ENCODE measurements around the gene TBC1D22A. TPM values are rescaled to one million over a fixed set of nuclear protein-coding genes. Genes with fewer than 3 reads are reported as not detected.
A peak's percentile ranks its signal among the peaks of the same experiment; 100 is the strongest.

Gene TBC1D22A
- total RNA-seq, 1 donor from 2014 or later: 20.1 TPM

GRCh38 chr22:47051441-47052071, 289.1 kb downstream of the TBC1D22A start:
- intact Hi-C loops (cut with DNase I): no loop called here
- DNase-seq (ENCODE audit: low spot score): no peak

- no peak for DNase-seq (ENCODE audit: low spot score)
- intact Hi-C loops (cut with DNase I): no loop called here
Measured at GRCh38 chr22:47052236-47053012, 290.0 kb downstream of the TBC1D22A start.

- intact Hi-C loops (cut with DNase I): no loop called here
- no peak for DNase-seq (ENCODE audit: low spot score)
Measured at GRCh38 chr22:47053013-47053725, 290.7 kb downstream of the TBC1D22A start.

GRCh38 chr22:47053726-47054141, 291.3 kb downstream of the TBC1D22A start:
- intact Hi-C loops (cut with DNase I): no loop called here
- DNase-seq (ENCODE audit: low spot score): no peak

- intact Hi-C loops (cut with DNase I): no loop called here
- no peak for DNase-seq (ENCODE audit: low spot score)
Measured at GRCh38 chr22:47054231-47055072, 292.0 kb downstream of the TBC1D22A start.

- no peak for DNase-seq (ENCODE audit: low spot score)
- intact Hi-C loops (cut with DNase I): no loop called here
Measured at GRCh38 chr22:47055073-47055355, 292.6 kb downstream of the TBC1D22A start.

- intact Hi-C loops (cut with DNase I): no loop called here
Measured at GRCh38 chr22:47055461-47055860, 293.0 kb downstream of the TBC1D22A start.

GRCh38 chr22:47055921-47056320, 293.5 kb downstream of the TBC1D22A start:
- intact Hi-C loops (cut with DNase I): no loop called here
- DNase-seq (ENCODE audit: low spot score): no peak

More at GRCh38 chr22:47055461-47055860, 293.0 kb downstream of the TBC1D22A start:
- DNase-seq (ENCODE audit: low spot score): no peak

GRCh38 chr22:47056361-47056760, 293.9 kb downstream of the TBC1D22A start:
- intact Hi-C loops (cut with DNase I): no loop called here
- DNase-seq (ENCODE audit: low spot score): no peak

- intact Hi-C loops (cut with DNase I): no loop called here
- no peak for DNase-seq (ENCODE audit: low spot score)
Measured at GRCh38 chr22:47056776-47057470, 294.5 kb downstream of the TBC1D22A start.

- intact Hi-C loops (cut with DNase I): no loop called here
- DNase-seq (ENCODE audit: low spot score): no peak
Measured at GRCh38 chr22:47057916-47058585, 295.6 kb downstream of the TBC1D22A start.

GRCh38 chr22:47059076-47059475, 296.6 kb downstream of the TBC1D22A start:
- intact Hi-C loops (cut with DNase I): no loop called here
- DNase-seq (ENCODE audit: low spot score): no peak

GRCh38 chr22:47059701-47060161, 297.3 kb downstream of the TBC1D22A start:
- intact Hi-C loops (cut with DNase I): no loop called here
- no peak for DNase-seq (ENCODE audit: low spot score)

- peak; percentile 59 for DNase-seq (ENCODE audit: low spot score)
Measured at GRCh38 chr22:47060718-47061117, 298.3 kb downstream of the TBC1D22A start.

GRCh38 chr22:47061226-47061625, 298.8 kb downstream of the TBC1D22A start:
- intact Hi-C loops (cut with DNase I): no loop called here
- peak; percentile 51 for DNase-seq (ENCODE audit: low spot score)

More at GRCh38 chr22:47060718-47061117, 298.3 kb downstream of the TBC1D22A start:
- intact Hi-C loops (cut with DNase I): no loop called here

- intact Hi-C loops (cut with DNase I): no loop called here
- no peak for DNase-seq (ENCODE audit: low spot score)
Measured at GRCh38 chr22:47062126-47062525, 299.7 kb downstream of the TBC1D22A start.

- DNase-seq (ENCODE audit: low spot score): peak; percentile 70
- intact Hi-C loops (cut with DNase I): no loop called here
Measured at GRCh38 chr22:47063071-47063509, 300.6 kb downstream of the TBC1D22A start.

- peak; percentile 44 for DNase-seq (ENCODE audit: low spot score)
- intact Hi-C loops (cut with DNase I): no loop called here
Measured at GRCh38 chr22:47063606-47064005, 301.2 kb downstream of the TBC1D22A start.
